GM12892 (cell line): ENCODE results near the gene ZDHHC24.

Source experiments
- POLR2A ChIP-seq: IDR thresholded peaks from 2 replicates; pipeline ENCODE4 v1.6.1; 2011; ENCODE audit warnings: low read depth, low read length, control low read depth
- TAF1 ChIP-seq: IDR thresholded peaks from 2 replicates; pipeline ENCODE4 v1.6.1; 2011; ENCODE audit warnings: low read depth, mild to moderate bottlenecking, control low read depth, low read length, borderline replicate concordance

- TF ChIP-seq POLR2A (no peak), TAF1 (no peak)
These were observed 22.2 kb downstream of the ZDHHC24 start for GRCh38 chr11:66523611-66524010.
